ENCODE results near the gene ARHGAP22.

- TF ChIP-seq POLR2AphosphoS5 (IDR thresholded peaks at IDR 0.05; ENCODE audit: low read depth) (no peak), CTCF (conservative IDR thresholded peaks at IDR 0.05; ENCODE audit: low read depth in 2 of 2) (no peak), EZH2phosphoT487 (IDR thresholded peaks at IDR 0.05; ENCODE audit: unreplicated experiment) (no peak), EZH2 (IDR thresholded peaks at IDR 0.05; ENCODE audit: low read depth, unreplicated experiment) (no peak), ETS1 (IDR thresholded peaks at IDR 0.05) (no peak), REST (IDR thresholded peaks at IDR 0.05; ENCODE audit: unreplicated experiment) (no peak), STAT1 (IDR thresholded peaks at IDR 0.05; ENCODE audit: unreplicated experiment) (no peak), CREB1 (CRISPR knock-in tag; IDR thresholded peaks at IDR 0.05; ENCODE audit: low read depth) (no peak), ZNF114 (CRISPR knock-in tag; IDR thresholded peaks at IDR 0.05) (no peak), JUNB (IDR thresholded peaks at IDR 0.05; ENCODE audit: unreplicated experiment) (no peak)
These were observed 164.1 kb downstream of the ARHGAP22 start for GRCh38 chr10:48440771-48441170.

Measured in GM23338 (cell line).